GM21825 (cell line): ENCODE data around the gene AKNA.

ENCODE experiments used
- ATAC-seq: cut with Tn5 transposase; IDR thresholded peaks from one replicate; pipeline ENCODE4 v1.9.1; 2021; ENCODE audit warnings: mild to moderate bottlenecking, moderate library complexity; ENCODE audit not compliant: unreplicated experiment

Gene AKNA

GRCh38 chr9:114309096-114309495 lies 78.7 kb downstream of the AKNA start:
- no peak for ATAC-seq

DNA sequence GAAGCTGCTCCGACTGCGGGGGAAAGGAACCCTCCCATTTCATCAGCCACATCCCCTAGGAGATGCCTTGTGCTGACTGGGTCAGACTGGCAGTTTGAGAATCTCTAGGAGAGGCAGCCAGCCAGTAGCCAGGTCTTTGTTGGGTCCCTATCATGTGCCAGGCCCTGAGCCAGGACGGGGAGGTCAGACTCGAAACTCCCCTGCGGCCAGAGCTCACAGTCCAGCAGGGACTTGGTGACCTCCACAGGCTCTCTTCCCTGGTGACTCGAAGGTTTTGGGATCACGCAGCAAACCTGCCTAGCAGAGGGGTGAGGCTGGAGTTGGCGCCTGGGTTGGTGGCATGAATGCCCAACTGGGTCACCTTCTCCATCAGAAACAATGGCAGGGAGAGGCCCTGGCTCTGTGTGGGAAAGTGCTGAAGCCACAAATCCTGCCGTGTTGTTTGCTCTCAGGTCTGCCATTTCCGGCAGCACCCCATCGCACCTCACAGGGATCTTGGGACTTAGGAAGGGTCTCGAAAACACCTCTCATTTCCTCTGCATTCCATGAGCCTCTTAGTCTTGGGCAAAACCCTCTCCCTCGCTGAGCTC lies 79.3 kb downstream of the AKNA start:
- no peak for ATAC-seq

DNA sequence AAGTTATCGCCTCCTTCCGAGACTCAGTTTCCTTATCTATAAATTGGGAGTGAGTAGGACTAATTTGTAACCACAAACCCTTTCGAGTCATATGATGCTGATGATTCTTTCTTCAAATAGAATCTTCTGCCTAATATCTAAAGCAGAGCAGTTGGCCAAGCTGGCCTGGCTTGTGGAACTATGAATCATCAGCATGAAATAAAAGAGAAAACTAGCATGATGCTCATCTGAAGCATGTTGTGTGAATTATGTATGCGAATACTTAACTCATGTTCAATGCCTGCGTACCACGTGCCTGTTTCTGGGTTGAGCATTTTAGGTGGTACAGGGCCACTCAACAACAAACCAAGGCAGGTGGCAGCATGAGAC lies 79.9 kb downstream of the AKNA start:
- ATAC-seq = no peak

DNA sequence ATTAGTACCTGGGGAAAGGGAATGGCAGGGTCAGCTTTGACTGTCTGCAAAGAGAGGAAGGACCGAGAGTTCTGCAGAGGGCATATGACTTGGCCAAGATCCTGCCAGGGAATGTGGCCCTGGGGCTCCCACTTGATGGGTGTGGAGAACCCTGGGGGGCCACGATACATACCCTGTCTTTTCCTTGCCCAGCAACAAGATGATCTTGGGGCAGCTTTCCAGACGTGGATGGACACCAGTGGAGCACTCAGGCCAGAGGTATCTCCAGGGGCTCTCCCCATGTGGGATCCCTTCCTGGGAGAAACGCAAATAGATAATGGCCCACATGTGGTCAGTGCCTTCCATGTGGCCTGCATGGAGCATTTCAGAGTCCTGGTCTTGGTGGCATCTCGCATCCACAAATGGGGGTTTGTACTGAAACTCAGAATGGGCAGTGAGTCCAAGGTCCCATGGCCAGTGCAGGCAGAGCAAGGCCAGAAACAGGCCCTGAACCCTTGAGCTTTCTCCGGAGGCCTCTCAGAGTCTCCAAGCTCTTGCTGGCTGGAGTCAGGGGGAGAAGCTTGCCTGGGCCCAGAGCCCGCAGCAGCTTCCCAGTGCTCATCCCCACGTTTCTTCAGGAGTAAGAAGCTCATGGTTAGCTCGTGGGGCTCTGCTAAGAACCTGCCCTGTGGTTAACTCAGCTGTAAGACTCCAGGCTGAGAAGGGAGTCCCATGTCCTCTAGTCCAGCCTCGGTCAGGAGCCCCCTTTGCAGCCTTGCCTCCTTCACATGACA lies 83.2 kb downstream of the AKNA start:
- ATAC-seq = no peak

GRCh38 chr9:114303977-114304376 lies 83.8 kb downstream of the AKNA start:
- no peak for ATAC-seq

DNA sequence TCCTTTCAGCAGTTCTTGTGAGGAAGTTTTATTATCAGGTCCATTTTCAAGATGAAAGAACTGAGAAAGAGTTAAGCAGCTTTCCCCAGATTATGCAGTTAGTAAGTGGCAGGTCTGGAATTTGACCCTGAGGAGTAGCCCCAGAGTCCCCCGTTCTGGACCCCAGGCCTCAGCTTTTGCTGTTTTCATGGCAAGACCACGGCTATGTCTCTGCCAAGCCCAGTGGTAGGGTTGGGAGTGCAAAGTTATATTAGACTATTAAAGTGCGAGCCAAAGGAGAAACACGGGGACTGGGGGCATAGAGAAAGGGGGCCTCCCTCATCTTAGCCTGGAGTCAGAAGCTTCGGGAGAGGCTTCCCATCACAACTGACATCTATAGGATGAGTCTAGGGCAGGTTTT lies 84.2 kb downstream of the AKNA start:
- ATAC-seq = no peak

GRCh38 chr9:114302727-114303126 lies 85.1 kb downstream of the AKNA start:
- ATAC-seq = no peak

- no peak for ATAC-seq
These were observed 85.8 kb downstream of the AKNA start for GRCh38 chr9:114301798-114302565.

DNA sequence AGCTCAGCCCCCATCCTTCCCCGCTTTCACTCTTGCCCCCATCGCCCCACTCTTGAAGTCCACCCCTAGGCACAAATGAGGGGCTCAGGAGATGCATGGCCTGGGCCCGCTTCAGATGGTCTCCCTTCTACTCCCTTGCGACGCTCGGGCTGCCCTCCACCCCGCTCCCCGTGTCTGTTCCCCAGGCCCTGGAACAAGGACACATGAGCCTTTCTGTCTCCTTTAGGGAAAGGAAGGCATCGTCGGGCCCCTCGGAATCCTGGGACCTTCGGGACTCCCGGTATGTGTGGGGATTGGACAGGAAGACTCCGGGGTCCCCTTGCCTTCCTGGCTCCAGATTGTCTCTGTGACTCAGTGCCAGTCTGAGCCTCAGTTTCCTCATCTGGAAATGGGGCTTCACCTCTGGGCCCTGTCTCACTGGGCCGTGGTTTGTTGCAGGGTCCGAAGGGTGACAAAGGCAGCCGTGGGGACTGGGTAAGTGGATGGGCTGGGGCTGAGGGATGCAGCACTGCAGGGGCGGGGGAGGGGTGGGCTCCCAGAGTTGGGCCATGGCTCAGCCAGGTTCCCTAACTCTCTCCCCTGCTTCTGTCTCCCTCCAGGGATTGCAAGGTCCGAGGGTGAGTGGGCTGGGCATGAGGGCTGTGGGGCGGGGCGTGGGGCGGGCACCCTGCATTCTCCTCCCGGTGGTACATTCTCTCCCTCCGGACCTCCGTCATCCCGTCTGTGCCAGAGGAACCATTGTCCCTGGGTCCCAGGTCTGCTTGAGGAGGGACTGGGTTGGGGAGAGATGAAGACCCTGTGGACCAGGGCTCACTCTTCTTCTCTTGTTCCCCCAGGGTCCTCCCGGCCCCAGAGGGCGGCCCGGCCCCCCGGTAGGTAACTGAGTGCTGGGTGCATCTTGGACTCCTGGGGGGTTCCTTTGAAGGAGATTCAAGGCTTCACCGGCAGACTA lies 86.7 kb downstream of the AKNA start:
- no peak for ATAC-seq

DNA sequence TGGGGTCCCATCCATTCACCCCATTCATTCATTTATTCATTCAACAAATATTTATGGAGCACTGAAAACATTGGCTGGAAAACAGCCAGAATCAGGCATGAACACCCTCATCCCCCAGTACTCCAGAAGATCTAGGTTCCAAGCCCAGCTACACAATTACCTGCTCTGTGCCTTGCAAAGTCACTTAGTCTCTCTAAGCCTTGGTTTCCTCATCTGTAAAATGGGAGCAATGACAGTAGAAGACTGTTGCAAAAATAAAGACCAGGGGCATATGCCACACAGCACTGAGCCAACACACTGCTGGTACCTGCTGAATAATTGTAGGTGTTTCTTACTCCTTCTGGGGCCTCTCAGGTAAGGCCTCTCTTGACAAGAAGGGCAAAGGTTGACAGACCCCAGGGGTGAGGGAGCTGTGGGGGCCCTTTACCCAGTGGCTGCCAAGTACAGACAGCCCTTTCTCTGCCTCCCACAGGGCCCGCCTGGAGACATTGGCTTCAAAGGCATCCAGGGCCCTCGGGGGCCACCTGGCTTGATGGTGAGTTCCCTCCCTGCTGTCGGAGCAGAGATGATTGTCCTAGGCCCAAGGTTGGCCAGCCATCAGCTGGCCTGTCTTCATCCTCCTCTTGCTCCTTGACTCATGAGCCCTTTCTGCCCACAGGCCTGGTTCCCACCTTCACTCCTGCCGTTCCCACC lies 87.5 kb downstream of the AKNA start:
- ATAC-seq = no peak

GRCh38 chr9:114299286-114300152 lies 88.3 kb downstream of the AKNA start:
- no peak for ATAC-seq

- ATAC-seq = no peak
These were observed 91.4 kb downstream of the AKNA start for GRCh38 chr9:114296338-114296737.

DNA sequence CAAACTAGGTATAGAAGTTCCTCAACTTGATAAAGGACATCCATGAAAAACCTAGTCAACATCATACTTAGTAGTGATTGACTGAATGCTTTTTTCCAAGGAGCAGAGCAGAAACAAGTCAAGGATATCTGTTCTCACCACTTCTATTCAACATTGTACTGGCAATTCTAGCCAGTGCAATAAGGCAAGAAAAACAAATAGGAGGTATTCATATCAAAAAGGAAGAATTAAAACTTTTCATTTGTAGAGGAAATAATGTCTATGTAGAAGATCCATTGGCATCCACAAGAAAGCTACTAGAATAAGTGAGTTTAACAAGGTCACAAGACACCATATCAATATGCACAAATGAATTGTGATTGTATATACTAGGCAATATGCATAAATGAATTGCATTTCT lies 93.1 kb downstream of the AKNA start:
- ATAC-seq = no peak

DNA sequence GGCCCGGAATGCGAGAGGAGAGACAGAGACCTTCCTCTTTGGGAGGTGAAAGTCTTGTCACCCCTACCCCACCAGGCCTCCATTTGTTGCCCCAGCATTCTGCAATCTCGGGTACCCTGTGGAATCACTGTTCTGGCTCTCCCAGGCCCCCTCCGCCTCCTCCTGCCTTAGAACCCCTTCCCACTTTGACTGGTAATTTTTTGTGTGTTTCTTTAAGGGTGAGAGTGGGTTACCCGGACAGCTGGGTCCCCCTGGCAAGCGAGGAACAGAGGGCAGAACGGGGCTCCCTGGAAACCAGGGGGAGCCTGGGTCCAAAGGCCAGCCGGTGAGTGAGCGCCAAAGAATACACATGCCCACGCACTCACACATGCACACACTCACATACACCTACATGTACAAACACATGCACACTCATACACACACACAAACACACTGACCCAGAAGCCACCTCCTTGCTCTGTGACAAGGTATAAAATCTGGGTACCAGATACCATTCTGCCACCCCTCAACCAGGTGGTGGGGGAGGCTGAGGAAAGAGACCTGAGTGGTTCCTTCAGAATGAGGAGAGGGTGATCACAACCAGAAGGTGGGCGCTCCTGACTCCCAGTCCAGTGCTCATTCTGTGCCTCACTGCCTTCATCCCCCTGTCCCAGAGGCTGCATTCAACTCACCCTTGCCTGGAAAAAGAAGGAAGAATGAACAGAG lies 95.7 kb downstream of the AKNA start:
- ATAC-seq = no peak

DNA sequence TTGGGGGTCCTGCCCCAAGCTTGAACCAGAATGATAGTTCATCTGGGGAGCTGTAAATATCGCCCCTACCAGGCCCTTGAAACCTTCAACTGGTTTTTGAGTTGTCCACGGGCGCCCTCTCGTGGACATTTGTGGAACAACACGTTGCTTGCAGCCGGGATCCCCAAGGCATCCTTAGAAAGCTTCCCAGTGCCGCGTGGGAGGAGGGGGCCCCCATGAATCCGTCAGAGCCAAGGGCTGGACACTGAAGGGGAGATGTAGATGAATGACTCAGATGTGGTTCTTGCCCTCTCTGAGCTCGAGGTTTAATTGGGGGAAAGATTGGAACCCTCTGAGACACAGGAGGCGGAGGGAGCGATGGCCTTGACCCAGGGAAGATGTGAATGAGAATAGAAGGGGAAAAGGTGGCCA lies 96.7 kb downstream of the AKNA start:
- ATAC-seq = no peak

DNA sequence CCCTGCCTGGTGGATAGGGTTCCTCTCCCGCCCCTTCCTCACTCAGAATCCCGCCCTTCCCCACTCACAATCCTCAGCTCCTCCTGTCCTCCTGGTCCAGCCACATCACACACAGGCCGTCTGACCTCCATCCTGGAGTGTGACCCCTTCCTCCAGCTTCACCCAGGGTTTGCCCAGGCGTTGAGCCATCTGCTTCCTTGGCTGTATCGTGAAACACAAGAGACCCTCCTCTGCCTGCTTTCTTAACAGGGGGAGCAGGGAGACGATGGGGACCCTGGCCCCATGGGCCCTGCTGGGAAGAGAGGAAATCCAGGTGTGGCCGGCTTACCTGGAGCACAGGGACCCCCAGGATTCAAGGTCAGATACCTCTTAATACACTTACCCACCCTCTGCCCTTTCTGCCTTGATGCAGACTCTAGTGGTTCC lies 97.2 kb downstream of the AKNA start:
- ATAC-seq = no peak

GRCh38 chr9:114289571-114290481 lies 98.0 kb downstream of the AKNA start:
- ATAC-seq = no peak

GRCh38 chr9:114289106-114289505 lies 98.7 kb downstream of the AKNA start:
- no peak for ATAC-seq
